ENCODE results near the gene FAM83C. TPM values are rescaled to one million over a fixed set of nuclear protein-coding genes. Genes with fewer than 3 reads are reported as not detected.

FAM83C gene
- total and polyA plus RNA-seq, 2 donors (not counting 1 experiment from before 2014, with no cell fraction given), result 0.02 TPM; not detected in 1

DNA sequence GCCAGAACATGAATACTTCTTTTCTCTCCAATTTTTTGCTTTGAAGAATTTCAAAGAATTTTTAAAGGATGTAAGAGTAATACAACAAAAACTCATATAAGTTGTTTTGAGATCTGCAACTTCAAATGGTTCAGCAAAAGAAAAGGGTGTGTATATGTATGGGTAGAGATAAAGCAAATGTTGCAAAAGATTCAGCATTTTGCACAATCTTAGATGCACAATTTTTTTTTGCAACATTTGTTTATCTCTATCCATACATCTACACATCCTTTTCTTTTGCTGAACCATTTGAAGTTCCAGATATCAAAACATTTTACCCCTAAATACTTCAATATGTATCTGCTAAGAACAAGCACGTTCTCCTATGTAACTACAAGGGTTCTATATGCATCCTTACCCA is 47.4 kb upstream of the FAM83C start:
- Histone ChIP-seq H3K27me3 (ENCODE audit: control insufficient read depth, insufficient read depth, low read length) (no peaks in the 10 kb centered on the region), H3K79me2 (ENCODE audit: control insufficient read depth, insufficient read depth, low read length) (no peaks in the 10 kb centered on the region), H3K4me3 (replicated peaks in 1 of 4; ENCODE audit: control extremely low read depth in 1 of 4, insufficient read depth in 1 of 4, low read depth in 3 of 4, low read length in 4 of 4) (no peak overlapping the region), H3K9me3 (ENCODE audit: control insufficient read depth, insufficient read depth, low read depth, low read length) (no peaks in the 10 kb centered on the region), H2AFZ (ENCODE audit: low read length) (no peak overlapping the region), H3K36me3 (ENCODE audit: control insufficient read depth, insufficient read depth, low read length) (no peaks in the 10 kb centered on the region), H3K4me1 (ENCODE audit: control insufficient read depth, extremely low read depth, insufficient read depth, low read length) (peaks cover 35% of the 10 kb centered on the region), H3K4me2 (ENCODE audit: extremely low read depth, insufficient read depth, low read length) (no peak overlapping the region), H3K27ac (ENCODE audit: insufficient read depth, low read length) (peak overlapping the region; percentile 40), H3K9ac (ENCODE audit: insufficient read depth, low read length) (no peak overlapping the region), H4K20me1 (ENCODE audit: control insufficient read depth, extremely low read depth, insufficient read depth, low read length) (no peaks in the 10 kb centered on the region)
- DNase-seq (ENCODE audit: low read depth in 2 of 2), result no peak
- TF ChIP-seq EZH2 (IDR thresholded peaks at IDR 0.05; ENCODE audit: low read length, missing control alignments), result no peak
- TF ChIP-seq, protein P1, sequence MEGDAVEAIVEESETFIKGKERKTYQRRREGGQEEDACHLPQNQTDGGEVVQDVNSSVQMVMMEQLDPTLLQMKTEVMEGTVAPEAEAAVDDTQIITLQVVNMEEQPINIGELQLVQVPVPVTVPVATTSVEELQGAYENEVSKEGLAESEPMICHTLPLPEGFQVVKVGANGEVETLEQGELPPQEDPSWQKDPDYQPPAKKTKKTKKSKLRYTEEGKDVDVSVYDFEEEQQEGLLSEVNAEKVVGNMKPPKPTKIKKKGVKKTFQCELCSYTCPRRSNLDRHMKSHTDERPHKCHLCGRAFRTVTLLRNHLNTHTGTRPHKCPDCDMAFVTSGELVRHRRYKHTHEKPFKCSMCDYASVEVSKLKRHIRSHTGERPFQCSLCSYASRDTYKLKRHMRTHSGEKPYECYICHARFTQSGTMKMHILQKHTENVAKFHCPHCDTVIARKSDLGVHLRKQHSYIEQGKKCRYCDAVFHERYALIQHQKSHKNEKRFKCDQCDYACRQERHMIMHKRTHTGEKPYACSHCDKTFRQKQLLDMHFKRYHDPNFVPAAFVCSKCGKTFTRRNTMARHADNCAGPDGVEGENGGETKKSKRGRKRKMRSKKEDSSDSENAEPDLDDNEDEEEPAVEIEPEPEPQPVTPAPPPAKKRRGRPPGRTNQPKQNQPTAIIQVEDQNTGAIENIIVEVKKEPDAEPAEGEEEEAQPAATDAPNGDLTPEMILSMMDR (conservative IDR thresholded peaks at IDR 0.05 in 1 of 2, IDR thresholded peaks at IDR 0.05 in 1 of 2; ENCODE audit: low read depth in 1 of 2, low read length in 2 of 2), result no peak

DNA sequence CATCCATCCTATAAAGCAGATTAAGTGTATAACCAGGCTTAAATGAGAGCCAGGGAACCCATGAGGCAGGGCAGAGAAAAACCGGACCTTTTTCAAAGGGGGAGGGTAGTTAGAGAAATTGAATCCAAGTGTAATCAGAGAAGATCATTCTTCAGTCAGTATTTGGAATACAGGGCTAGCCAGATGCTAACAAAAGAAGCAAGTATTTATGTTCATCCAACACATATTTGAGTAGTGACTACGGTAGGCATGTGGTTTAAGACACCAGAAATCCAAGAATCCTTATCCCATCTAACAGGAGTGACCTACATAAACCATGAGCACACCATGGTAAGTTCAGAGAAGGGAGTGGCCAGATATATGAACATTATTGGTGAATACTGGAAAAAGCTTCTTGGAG is 46.8 kb upstream of the FAM83C start:
- Histone ChIP-seq H3K79me2 (ENCODE audit: control insufficient read depth, insufficient read depth, low read length) (no peaks in the 10 kb centered on the region), H3K4me3 (replicated peaks in 1 of 4; ENCODE audit: control extremely low read depth in 1 of 4, insufficient read depth in 1 of 4, low read depth in 3 of 4, low read length in 4 of 4) (no peak overlapping the region), H3K4me1 (ENCODE audit: control insufficient read depth, extremely low read depth, insufficient read depth, low read length) (peaks cover 32% of the 10 kb centered on the region), H3K36me3 (ENCODE audit: control insufficient read depth, insufficient read depth, low read length) (no peaks in the 10 kb centered on the region), H3K4me2 (ENCODE audit: extremely low read depth, insufficient read depth, low read length) (peak overlapping the region; percentile 21), H3K9ac (ENCODE audit: insufficient read depth, low read length) (no peak overlapping the region), H2AFZ (ENCODE audit: low read length) (no peak overlapping the region), H3K9me3 (ENCODE audit: control insufficient read depth, insufficient read depth, low read depth, low read length) (no peaks in the 10 kb centered on the region), H4K20me1 (ENCODE audit: control insufficient read depth, extremely low read depth, insufficient read depth, low read length) (no peaks in the 10 kb centered on the region), H3K27ac (ENCODE audit: insufficient read depth, low read length) (peak overlapping the region; percentile 40), H3K27me3 (ENCODE audit: control insufficient read depth, insufficient read depth, low read length) (no peaks in the 10 kb centered on the region)
- peak; percentile 95 to 100 for DNase-seq (ENCODE audit: low read depth in 2 of 2)
- TF ChIP-seq EZH2 (IDR thresholded peaks at IDR 0.05; ENCODE audit: low read length, missing control alignments), result no peak
- TF ChIP-seq, protein P1 (conservative IDR thresholded peaks at IDR 0.05 in 1 of 2, IDR thresholded peaks at IDR 0.05 in 1 of 2; ENCODE audit: low read depth in 1 of 2, low read length in 2 of 2), result no peak

DNA sequence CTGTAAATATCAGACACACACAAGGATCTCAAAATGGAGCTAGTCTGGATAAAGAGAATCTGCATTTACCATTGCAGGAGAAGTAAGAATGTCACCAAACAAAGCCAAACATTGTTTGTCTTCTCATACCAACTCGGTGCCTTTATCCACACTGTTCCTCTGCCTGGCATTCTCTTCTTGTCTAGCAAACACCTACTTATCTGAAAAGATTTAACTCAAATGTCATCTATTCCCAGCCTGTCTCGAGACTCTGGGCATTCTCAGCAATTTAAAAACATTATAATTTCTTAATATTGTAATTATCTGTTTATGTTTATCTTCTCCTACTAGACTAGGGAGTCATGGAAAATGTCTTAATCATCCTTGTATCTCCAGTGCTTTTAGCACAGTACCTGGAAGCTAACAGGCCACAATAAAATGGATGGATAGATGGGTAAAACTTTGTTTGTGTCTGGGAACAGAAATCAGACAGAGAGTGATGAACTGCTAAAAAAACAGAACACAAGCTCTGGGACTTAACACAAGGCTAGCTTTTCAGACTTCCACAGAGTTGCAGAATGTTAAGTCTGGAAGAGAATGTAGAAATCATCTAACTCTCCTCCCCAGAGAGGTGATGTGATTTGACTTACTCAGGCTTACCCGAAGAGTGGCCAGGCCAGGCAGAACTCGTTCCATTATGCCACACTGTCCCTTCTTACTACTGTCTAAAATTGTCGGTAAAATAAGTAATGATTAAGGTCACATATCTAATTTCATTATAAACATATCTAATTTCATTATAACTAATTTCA is 42.3 kb upstream of the FAM83C start:
- peak in 1 of 2 donors; percentile 43 for DNase-seq (ENCODE audit: low read depth in 2 of 2)
- H3K27me3 ChIP-seq (ENCODE audit: control insufficient read depth, insufficient read depth, low read length), result no peaks in the 10 kb centered on the region
- no peaks in the 10 kb centered on the region for H4K20me1 ChIP-seq (ENCODE audit: control insufficient read depth, extremely low read depth, insufficient read depth, low read length)
- no peak for TF ChIP-seq EZH2 (IDR thresholded peaks at IDR 0.05; ENCODE audit: low read length, missing control alignments)
- TF ChIP-seq, protein P1 (conservative IDR thresholded peaks at IDR 0.05 in 1 of 2, IDR thresholded peaks at IDR 0.05 in 1 of 2; ENCODE audit: low read depth in 1 of 2, low read length in 2 of 2), result no peak
- H2AFZ ChIP-seq (ENCODE audit: low read length), result no peak overlapping the region
- H3K4me3 ChIP-seq (replicated peaks in 1 of 4; ENCODE audit: control extremely low read depth in 1 of 4, insufficient read depth in 1 of 4, low read depth in 3 of 4, low read length in 4 of 4), result no peak overlapping the region
- H3K27ac ChIP-seq (ENCODE audit: insufficient read depth, low read length), result no peak overlapping the region
- no peak overlapping the region for H3K9ac ChIP-seq (ENCODE audit: insufficient read depth, low read length)
- no peak overlapping the region for H3K4me2 ChIP-seq (ENCODE audit: extremely low read depth, insufficient read depth, low read length)
- peaks cover 21% of the 10 kb centered on the region for H3K4me1 ChIP-seq (ENCODE audit: control insufficient read depth, extremely low read depth, insufficient read depth, low read length)
- H3K36me3 ChIP-seq (ENCODE audit: control insufficient read depth, insufficient read depth, low read length), result no peaks in the 10 kb centered on the region
- H3K79me2 ChIP-seq (ENCODE audit: control insufficient read depth, insufficient read depth, low read length), result no peaks in the 10 kb centered on the region
- H3K9me3 ChIP-seq (ENCODE audit: control insufficient read depth, insufficient read depth, low read depth, low read length), result no peaks in the 10 kb centered on the region

All from fibroblast of lung (primary cell).